ENCODE measurements around the gene ZBTB34.

DNA sequence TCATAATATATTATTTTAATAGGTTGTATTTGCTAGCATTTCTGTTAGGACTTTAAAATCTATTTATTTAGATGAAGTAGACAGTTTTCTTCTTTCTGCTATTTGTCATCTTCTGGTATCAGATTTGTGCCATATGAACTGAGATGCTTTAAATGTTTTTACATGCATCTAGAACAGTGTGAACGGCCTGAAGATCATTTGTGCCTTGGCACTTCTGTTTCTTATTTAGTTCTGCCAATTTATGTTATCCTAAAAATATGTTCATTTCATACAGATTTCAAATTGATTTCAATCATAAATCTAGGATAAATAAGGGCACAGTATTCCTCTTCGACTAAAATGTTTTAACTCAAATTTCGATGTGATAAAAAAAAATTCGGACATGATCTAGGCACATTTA is 16.1 kb downstream of the ZBTB34 start:
- TF ChIP-seq EZH2 (IDR thresholded peaks at IDR 0.05) (no peak), POLR2AphosphoS5 (IDR thresholded peaks at IDR 0.05; ENCODE audit: borderline replicate concordance, low read depth, low read length) (no peak)

Data from SK-N-MC (cell line).